IMR-90 (cell line): ENCODE results near the gene KDM6B. TPM values are rescaled to one million over a fixed set of nuclear protein-coding genes. Genes with fewer than 3 reads are reported as not detected.
A peak's percentile ranks its signal among the peaks of the same experiment; 100 is the strongest.

Experiments
- ATAC-seq: fragments of 200-7000 bp; cut with Tn5 transposase; 2 replicates; pipeline ENCODE4 v1.9.1; 2020; ENCODE audit warnings: low read depth, mild to moderate bottlenecking, moderate library complexity
- BruUV-seq: library from RNA; stranded (reverse); fragments of 400-500 nt; replicated peaks from 2 replicates; lab custom pipeline; 2021; lab: Mats Ljungman, UMichigan
- CTCF ChIA-PET: fragments of 300-600 bp; formaldehyde crosslinking; extraction: SDS; loops from one replicate; lab custom pipeline; 2021; ENCODE audit warnings: antibody characterized with exemption; lab: Yijun Ruan, JAX
- POLR2A ChIA-PET: fragments of 300-600 bp; sonication (Branson Sonifier 250); formaldehyde crosslinking; loops from one replicate; lab custom pipeline; 2022; ENCODE audit warnings: antibody characterized with exemption; ENCODE audit not compliant: unreplicated experiment; lab: Charles Lee
- DNase-seq: peaks from one replicate; pipeline ENCODE4 v3.0.0; 2013
- H2AFZ ChIP-seq: replicated peaks from 2 replicates; pipeline ENCODE3; 2013; ENCODE audit warnings: low read length, mild to moderate bottlenecking; ENCODE audit not compliant: poor library complexity
- H2AK5ac ChIP-seq: 2 replicates; pipeline ENCODE4 v1.6.1; 2013; ENCODE audit warnings: low read depth, low read length, inconsistent platforms
- H2AK9ac ChIP-seq: replicated peaks from 2 replicates; pipeline ENCODE3; 2013; ENCODE audit warnings: mild to moderate bottlenecking, low read depth, low read length, moderate library complexity; ENCODE audit not compliant: poor library complexity
- H2BK120ac ChIP-seq: 2 replicates; pipeline ENCODE4 v1.6.1; 2013; ENCODE audit warnings: low read depth, low read length, inconsistent platforms
- H2BK15ac ChIP-seq: 3 replicates; pipeline ENCODE4 v1.6.1; 2013; ENCODE audit warnings: low read depth, low read length, inconsistent platforms
- H2BK20ac ChIP-seq: 2 replicates; pipeline ENCODE4 v1.6.1; 2013; ENCODE audit warnings: low read depth, mild to moderate bottlenecking, inconsistent platforms, low read length, moderate library complexity
- H2BK5ac ChIP-seq: 2 replicates; pipeline ENCODE4 v1.6.1; 2013; ENCODE audit warnings: mild to moderate bottlenecking, low read depth, low read length, inconsistent platforms; ENCODE audit not compliant: poor library complexity, severe bottlenecking
- H3K14ac ChIP-seq: replicated peaks from 2 replicates; pipeline ENCODE4 v1.6.1; 2013; ENCODE audit warnings: low read depth, low read length, inconsistent platforms
- H3K18ac ChIP-seq: 2 replicates; pipeline ENCODE4 v1.6.1; 2013; ENCODE audit warnings: low read depth, low read length, control low read depth
- H3K23ac ChIP-seq: 2 replicates; pipeline ENCODE4 v1.6.1; 2013; ENCODE audit warnings: low read depth, low read length, inconsistent platforms
- H3K27ac ChIP-seq: 2 replicates; pipeline ENCODE4 v1.5.1; 2013; ENCODE audit warnings: mild to moderate bottlenecking, control low read depth, low read length; ENCODE audit not compliant: insufficient read depth
- H3K27me3 ChIP-seq: 2 replicates; pipeline ENCODE4 v1.6.1; 2013; ENCODE audit warnings: low read length; ENCODE audit not compliant: control insufficient read depth, insufficient read depth
- H3K36me3 ChIP-seq: 2 replicates; pipeline ENCODE4 v1.6.1; 2013; ENCODE audit warnings: low read length, mixed read lengths; ENCODE audit not compliant: control insufficient read depth, insufficient read depth
- H3K4ac ChIP-seq: 2 replicates; pipeline ENCODE4 v1.6.1; 2013; ENCODE audit warnings: low read depth, low read length, inconsistent platforms
- H3K4me1 ChIP-seq: 2 replicates; pipeline ENCODE4 v1.6.1; 2013; ENCODE audit warnings: low read length, mixed read lengths; ENCODE audit not compliant: control insufficient read depth, insufficient read depth
- H3K4me2 ChIP-seq: 2 replicates; pipeline ENCODE4 v1.6.1; 2013; ENCODE audit warnings: low read depth, mild to moderate bottlenecking, control low read depth, low read length, moderate library complexity
- H3K4me3 ChIP-seq: 2 replicates; pipeline ENCODE4 v1.5.1; 2013; ENCODE audit warnings: low read depth, mild to moderate bottlenecking, control low read depth, low read length, moderate library complexity; ENCODE audit not compliant: insufficient read depth
- H3K56ac ChIP-seq: 2 replicates; pipeline ENCODE4 v1.6.1; 2013; ENCODE audit warnings: low read length, inconsistent platforms; ENCODE audit not compliant: insufficient read depth; ENCODE audit errors: extremely low read depth
- H3K79me1 ChIP-seq, 2 experiments: 2 replicates each; pipeline ENCODE4 v1.6.1; 2013; ENCODE audit warnings: low read length in 2 of 2, inconsistent platforms in 1 of 2, low read depth in 1 of 2
- H3K9ac ChIP-seq: 2 replicates; pipeline ENCODE4 v1.6.1; 2013; ENCODE audit warnings: low read depth, low read length, control low read depth
- H3K9me1 ChIP-seq: 2 replicates; pipeline ENCODE4 v1.6.1; 2013; ENCODE audit warnings: low read length, inconsistent platforms; ENCODE audit not compliant: insufficient read depth
- H3K9me3 ChIP-seq: 2 replicates; pipeline ENCODE4 v1.6.1; 2013; ENCODE audit warnings: low read length; ENCODE audit not compliant: control insufficient read depth, insufficient read depth
- H4K20me1 ChIP-seq: 2 replicates; pipeline ENCODE4 v1.6.1; 2013; ENCODE audit warnings: low read length, inconsistent platforms; ENCODE audit not compliant: insufficient read depth
- H4K5ac ChIP-seq: 2 replicates; pipeline ENCODE4 v1.6.1; 2013; ENCODE audit warnings: mild to moderate bottlenecking, low read depth, low read length, control low read depth
- H4K8ac ChIP-seq, 2 experiments: 2 replicates each; pipeline ENCODE4 v1.6.1; 2013; ENCODE audit warnings: low read depth in 2 of 2, low read length in 2 of 2, control low read depth in 1 of 2, inconsistent platforms in 1 of 2
- H4K91ac ChIP-seq: 2 replicates; pipeline ENCODE4 v1.6.1; 2013; ENCODE audit warnings: low read depth, low read length, inconsistent platforms; ENCODE audit not compliant: insufficient read depth
- BHLHE40 ChIP-seq: fragments of 150-350 bp; IDR thresholded peaks from 2 replicates; pipeline ENCODE4 v1.6.1; 2016; ENCODE audit warnings: mild to moderate bottlenecking, low read depth, low read length
- MAFK ChIP-seq: IDR thresholded peaks from 2 replicates; pipeline ENCODE4 v1.6.1; 2012; ENCODE audit warnings: low read depth, low read length, improper control_type of control experiment
- MAZ ChIP-seq: IDR thresholded peaks from 2 replicates; pipeline ENCODE4 v1.6.1; 2012; ENCODE audit warnings: low read depth, mild to moderate bottlenecking, low read length, improper control_type of control experiment, moderate library complexity, borderline replicate concordance
- MXI1 ChIP-seq: IDR thresholded peaks from 2 replicates; pipeline ENCODE4 v1.6.1; 2012; ENCODE audit warnings: low read depth, mild to moderate bottlenecking, low read length, moderate library complexity, borderline replicate concordance
- NFE2L2 ChIP-seq: fragments of 150-350 bp; IDR thresholded peaks from 2 replicates; pipeline ENCODE4 v1.6.1; 2016; ENCODE audit warnings: low read depth, mild to moderate bottlenecking, low read length
- POLR2A ChIP-seq: IDR thresholded peaks from 2 replicates; pipeline ENCODE4 v1.6.1; 2012; ENCODE audit warnings: mild to moderate bottlenecking, low read depth, low read length
- RAD21 ChIP-seq: IDR thresholded peaks from 2 replicates; pipeline ENCODE4 v1.6.1; 2012; ENCODE audit warnings: low read length, improper control_type of control experiment
- RFX5 ChIP-seq: IDR thresholded peaks from 2 replicates; pipeline ENCODE4 v1.8.0; 2012; ENCODE audit warnings: low read depth, mild to moderate bottlenecking, low read length, moderate library complexity
- WGBS, 2 experiments: methylation state at CpG; one replicate each; pipeline versions ENCODE4 v1.1.5 to v1.1.7; 2013; ENCODE audit warnings: missing lambda C conversion rate in 2 of 2; ENCODE audit not compliant: insufficient read length in 1 of 2; ENCODE audit errors: extremely low coverage in 2 of 2; 5-methylcytosine and 5-hydroxymethylcytosine counted together
- dilution Hi-C: fragments of 300-500 bp; cut with HindIII; formaldehyde crosslinking; loops from one replicate; pipeline ENCODE4 v1.14.3; 2018; ENCODE audit warnings: low sequenced_read_pairs; ENCODE audit not compliant: unreplicated experiment
- in situ Hi-C: fragments of 300-500 bp; cut with MboI; formaldehyde crosslinking; loops from 3 replicates; pipeline ENCODE4 v1.14.3; 2019; ENCODE audit warnings: low sequenced_read_pairs, inconsistent platforms, mixed read lengths
- intact Hi-C: fragments of 100-400 bp; cut with micrococcal nuclease; formaldehyde crosslinking; loops from 2 replicates; pipeline ENCODE4 v1.10.0; 2022
- polyA plus RNA-seq, 3 experiments: library from polyadenylated mRNA; depleted of rRNA; stranded (reverse); fragments of >200 nt; gene quantifications; 2 replicates each; pipeline ENCODE4 v1.2.3, GENCODE V29; 2012; ENCODE audit warnings: low replicate concordance in 1 of 3
- total RNA-seq: library from RNA; depleted of rRNA; stranded (reverse); fragments of >200 nt; gene quantifications from 2 replicates; pipeline ENCODE4 v1.2.3, GENCODE V29; 2012
- TF ChIP-seq, protein P1 (sequence below): fragments of 150-350 bp; IDR thresholded peaks from 2 replicates; pipeline ENCODE4 v1.6.1; 2017; ENCODE audit warnings: mild to moderate bottlenecking, antibody characterized with exemption, low read length, low read depth
- TF ChIP-seq, protein P2 (sequence below): fragments of 150-350 bp; IDR thresholded peaks from 2 replicates; pipeline ENCODE4 v1.6.1; 2016; ENCODE audit warnings: low read depth, mild to moderate bottlenecking, low read length, moderate library complexity, borderline replicate concordance
- TF ChIP-seq, protein P3 (sequence below): conservative IDR thresholded peaks from 2 replicates; pipeline ENCODE4 v1.5.1; 2012; ENCODE audit warnings: mild to moderate bottlenecking, low read depth, low read length, improper control_type of control experiment

Gene KDM6B
- total and polyA plus RNA-seq, 2 of the 4 experiments (the other 2 are of a cell fraction) = 0.72 to 3.5 TPM

DNA sequence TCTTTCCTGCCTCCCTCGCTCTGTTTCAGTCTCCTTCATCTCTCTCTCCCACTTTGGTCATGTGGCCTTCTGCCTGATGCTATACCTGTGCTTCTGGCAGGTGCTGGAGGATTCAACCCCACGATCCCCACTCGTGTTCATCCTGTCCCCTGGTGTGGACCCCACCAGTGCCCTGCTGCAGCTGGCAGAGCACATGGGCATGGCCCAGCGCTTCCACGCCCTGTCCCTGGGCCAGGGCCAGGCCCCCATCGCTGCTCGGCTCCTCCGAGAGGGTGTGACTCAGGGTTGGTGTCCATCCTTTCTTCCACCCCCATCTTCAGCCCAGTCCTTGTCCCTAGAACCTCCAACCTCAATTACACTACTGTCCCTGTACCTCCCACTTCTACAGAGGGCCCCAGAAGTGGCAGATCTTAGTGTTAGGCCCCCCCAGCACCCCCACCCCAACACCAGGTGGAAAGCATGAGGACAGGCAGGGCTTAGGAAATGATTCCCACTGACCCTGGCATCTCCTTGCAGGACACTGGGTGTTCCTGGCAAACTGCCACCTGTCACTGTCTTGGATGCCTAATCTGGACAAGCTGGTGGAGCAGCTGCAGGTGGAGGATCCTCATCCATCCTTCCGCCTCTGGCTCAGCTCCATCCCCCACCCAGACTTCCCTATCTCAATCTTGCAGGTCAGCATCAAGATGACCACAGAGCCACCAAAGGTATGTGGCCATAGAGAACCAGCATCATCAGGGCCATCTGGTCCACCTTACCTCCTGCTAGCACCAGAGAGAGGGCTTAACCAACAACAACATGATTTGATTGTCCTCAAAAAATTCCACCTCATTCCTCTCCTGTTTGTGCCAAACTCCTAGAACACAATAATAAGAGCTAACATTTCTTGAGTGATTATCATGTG lies 9.7 kb upstream of the KDM6B start:
- no peak overlapping the region for H3K4me2 ChIP-seq
- no peak overlapping the region for H2BK120ac ChIP-seq
- H3K9ac ChIP-seq = no peak overlapping the region
- ChIA-PET POLR2A (no interaction called here), CTCF (interaction anchor here (1.2 kb wide), 1 partner anchor 9 kb away, joined by 3 read pairs; no protein-coding TSS in a partner anchor)
- no peaks in the 10 kb centered on the region for H3K9me1 ChIP-seq
- H3K14ac ChIP-seq = no peak overlapping the region
- no peak overlapping the region; the same call in 1 of the 2 replicates for H2AK5ac ChIP-seq
- H2BK5ac ChIP-seq = no peak overlapping the region
- H3K9me3 ChIP-seq = no peaks in the 10 kb centered on the region
- no peak overlapping the region for H3K4ac ChIP-seq
- in situ Hi-C loops = loop anchor here (5.0 kb wide), 1 partner anchor 82 kb away; no protein-coding TSS in a partner anchor
- H2BK15ac ChIP-seq = no peak overlapping the region
- no peak overlapping the region for H3K23ac ChIP-seq
- no peak overlapping the region for H4K8ac ChIP-seq
- DNase-seq (no peak), ATAC-seq (no peak)
- H2AFZ ChIP-seq = peak overlapping the region; percentile 23
- H3K4me3 ChIP-seq = no peak overlapping the region
- no peaks in the 10 kb centered on the region for H3K36me3 ChIP-seq
- dilution Hi-C loops = no loop called here
- peaks cover 21% of the 10 kb centered on the region for H3K27me3 ChIP-seq
- H2BK20ac ChIP-seq = no peak overlapping the region
- no peaks in the 10 kb centered on the region for H3K79me1 ChIP-seq
- no peak overlapping the region for H3K27ac ChIP-seq
- H2AK9ac ChIP-seq = no peak overlapping the region
- no peak overlapping the region for H4K5ac ChIP-seq
- intact Hi-C loops = loop anchor here (5.0 kb wide), 2 partner anchors 73 to 168 kb away; no protein-coding TSS in a partner anchor
- WGBS, 2 experiments = 90% methylated on average over 2 of the region's 9 CpGs; no CpG with 5 or more reads in 1 of the 2 experiments
- no peak overlapping the region for H3K56ac ChIP-seq
- TF ChIP-seq RFX5 (no peak), NFE2L2 (no peak), MXI1 (no peak), RAD21 (no peak), BHLHE40 (no peak), MAZ (no peak), POLR2A (no peak), MAFK (no peak)
- TF ChIP-seq, protein P1, sequence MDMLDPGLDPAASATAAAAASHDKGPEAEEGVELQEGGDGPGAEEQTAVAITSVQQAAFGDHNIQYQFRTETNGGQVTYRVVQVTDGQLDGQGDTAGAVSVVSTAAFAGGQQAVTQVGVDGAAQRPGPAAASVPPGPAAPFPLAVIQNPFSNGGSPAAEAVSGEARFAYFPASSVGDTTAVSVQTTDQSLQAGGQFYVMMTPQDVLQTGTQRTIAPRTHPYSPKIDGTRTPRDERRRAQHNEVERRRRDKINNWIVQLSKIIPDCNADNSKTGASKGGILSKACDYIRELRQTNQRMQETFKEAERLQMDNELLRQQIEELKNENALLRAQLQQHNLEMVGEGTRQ = no peak
- TF ChIP-seq, protein P2, sequence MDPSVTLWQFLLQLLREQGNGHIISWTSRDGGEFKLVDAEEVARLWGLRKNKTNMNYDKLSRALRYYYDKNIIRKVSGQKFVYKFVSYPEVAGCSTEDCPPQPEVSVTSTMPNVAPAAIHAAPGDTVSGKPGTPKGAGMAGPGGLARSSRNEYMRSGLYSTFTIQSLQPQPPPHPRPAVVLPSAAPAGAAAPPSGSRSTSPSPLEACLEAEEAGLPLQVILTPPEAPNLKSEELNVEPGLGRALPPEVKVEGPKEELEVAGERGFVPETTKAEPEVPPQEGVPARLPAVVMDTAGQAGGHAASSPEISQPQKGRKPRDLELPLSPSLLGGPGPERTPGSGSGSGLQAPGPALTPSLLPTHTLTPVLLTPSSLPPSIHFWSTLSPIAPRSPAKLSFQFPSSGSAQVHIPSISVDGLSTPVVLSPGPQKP = no peak
- TF ChIP-seq, protein P3, sequence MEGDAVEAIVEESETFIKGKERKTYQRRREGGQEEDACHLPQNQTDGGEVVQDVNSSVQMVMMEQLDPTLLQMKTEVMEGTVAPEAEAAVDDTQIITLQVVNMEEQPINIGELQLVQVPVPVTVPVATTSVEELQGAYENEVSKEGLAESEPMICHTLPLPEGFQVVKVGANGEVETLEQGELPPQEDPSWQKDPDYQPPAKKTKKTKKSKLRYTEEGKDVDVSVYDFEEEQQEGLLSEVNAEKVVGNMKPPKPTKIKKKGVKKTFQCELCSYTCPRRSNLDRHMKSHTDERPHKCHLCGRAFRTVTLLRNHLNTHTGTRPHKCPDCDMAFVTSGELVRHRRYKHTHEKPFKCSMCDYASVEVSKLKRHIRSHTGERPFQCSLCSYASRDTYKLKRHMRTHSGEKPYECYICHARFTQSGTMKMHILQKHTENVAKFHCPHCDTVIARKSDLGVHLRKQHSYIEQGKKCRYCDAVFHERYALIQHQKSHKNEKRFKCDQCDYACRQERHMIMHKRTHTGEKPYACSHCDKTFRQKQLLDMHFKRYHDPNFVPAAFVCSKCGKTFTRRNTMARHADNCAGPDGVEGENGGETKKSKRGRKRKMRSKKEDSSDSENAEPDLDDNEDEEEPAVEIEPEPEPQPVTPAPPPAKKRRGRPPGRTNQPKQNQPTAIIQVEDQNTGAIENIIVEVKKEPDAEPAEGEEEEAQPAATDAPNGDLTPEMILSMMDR = no peak
- H4K20me1 ChIP-seq = no peaks in the 10 kb centered on the region; the same call in 1 of the 2 replicates
- H3K4me1 ChIP-seq = no peaks in the 10 kb centered on the region; the same call in 1 of the 2 replicates
- BruUV-seq = no TSS peak
- no peak overlapping the region for H4K91ac ChIP-seq
- H3K18ac ChIP-seq = no peak overlapping the region
